Trophoblast cell (in vitro differentiated cells and primary cell): Measurements from ENCODE around the gene COA1.

Source experiments
- DNase-seq, 2 donors: peaks; one replicate each; pipeline ENCODE4 v3.0.0-alpha.2; 2016
- H2AFZ ChIP-seq: 2 replicates; pipeline ENCODE4 v1.6.1; 2013; ENCODE audit warnings: low read length, moderate library complexity, mild to moderate bottlenecking; ENCODE audit not compliant: insufficient read depth, poor library complexity
- H2AK5ac ChIP-seq: 2 replicates; pipeline ENCODE4 v1.6.1; 2013; ENCODE audit warnings: mild to moderate bottlenecking, low read length
- H2BK120ac ChIP-seq: 2 replicates; pipeline ENCODE4 v1.6.1; 2013; ENCODE audit warnings: low read length, mild to moderate bottlenecking, moderate library complexity; ENCODE audit not compliant: insufficient read depth, poor library complexity
- H2BK12ac ChIP-seq: 2 replicates; pipeline ENCODE4 v1.6.1; 2013; ENCODE audit warnings: mild to moderate bottlenecking, low read length, moderate library complexity
- H2BK5ac ChIP-seq: 2 replicates; pipeline ENCODE4 v1.6.1; 2013; ENCODE audit warnings: low read length, low read depth, moderate library complexity, mild to moderate bottlenecking; ENCODE audit not compliant: poor library complexity
- H3K14ac ChIP-seq: 2 replicates; pipeline ENCODE4 v1.6.1; 2013; ENCODE audit warnings: mild to moderate bottlenecking, low read length
- H3K18ac ChIP-seq: 2 replicates; pipeline ENCODE4 v1.6.1; 2013; ENCODE audit warnings: mild to moderate bottlenecking, low read length
- H3K23ac ChIP-seq: 2 replicates; pipeline ENCODE4 v1.6.1; 2013; ENCODE audit warnings: low read length
- H3K27ac ChIP-seq: 2 replicates; pipeline ENCODE4 v1.5.1; 2013; ENCODE audit warnings: low read depth, mild to moderate bottlenecking, inconsistent platforms, low read length, moderate library complexity
- H3K27me3 ChIP-seq: 2 replicates; pipeline ENCODE4 v1.6.1; 2013; ENCODE audit warnings: inconsistent platforms, mild to moderate bottlenecking, low read length, moderate library complexity; ENCODE audit not compliant: insufficient read depth
- H3K36me3 ChIP-seq, 2 experiments: 1 replicate in 1 of 2; 2 replicates in 1 of 2; pipeline ENCODE4 v1.6.1; 2013; ENCODE audit warnings: low read length in 2 of 2, mild to moderate bottlenecking in 2 of 2, moderate library complexity in 1 of 2; ENCODE audit not compliant: insufficient read depth in 2 of 2, control insufficient read depth in 1 of 2
- H3K4ac ChIP-seq: 2 replicates; pipeline ENCODE4 v1.6.1; 2013; ENCODE audit warnings: low read depth, mild to moderate bottlenecking, low read length, moderate library complexity
- H3K4me1 ChIP-seq, 2 experiments: 1 replicate in 1 of 2; 2 replicates in 1 of 2; pipeline ENCODE4 v1.6.1; 2013; ENCODE audit warnings: low read length in 2 of 2, mild to moderate bottlenecking in 2 of 2, moderate library complexity in 1 of 2; ENCODE audit not compliant: insufficient read depth in 2 of 2, control insufficient read depth in 1 of 2
- H3K4me2 ChIP-seq: 2 replicates; pipeline ENCODE4 v1.6.1; 2013; ENCODE audit warnings: inconsistent platforms, mild to moderate bottlenecking, low read length, moderate library complexity
- H3K4me3 ChIP-seq: 2 replicates; pipeline ENCODE4 v1.5.1; 2013; ENCODE audit warnings: mild to moderate bottlenecking, low read depth, low read length, inconsistent platforms
- H3K79me1 ChIP-seq: one replicate; pipeline ENCODE4 v1.6.1; 2013; ENCODE audit warnings: low read length
- H3K79me2 ChIP-seq: 2 replicates; pipeline ENCODE4 v1.6.1; 2013; ENCODE audit warnings: low read length, mild to moderate bottlenecking; ENCODE audit not compliant: control insufficient read depth, insufficient read depth, poor library complexity
- H3K9ac ChIP-seq: 2 replicates; pipeline ENCODE4 v1.6.1; 2013; ENCODE audit warnings: mild to moderate bottlenecking, low read length
- H3K9me3 ChIP-seq: 2 replicates; pipeline ENCODE4 v1.6.1; 2013; ENCODE audit warnings: low read depth, mild to moderate bottlenecking, control low read depth, inconsistent platforms, low read length; ENCODE audit not compliant: insufficient read depth
- H4K12ac ChIP-seq: 2 replicates; pipeline ENCODE4 v1.6.1; 2013; ENCODE audit warnings: low read depth, mild to moderate bottlenecking, low read length, moderate library complexity
- H4K8ac ChIP-seq: 2 replicates; pipeline ENCODE4 v1.6.1; 2013; ENCODE audit warnings: low read depth, mild to moderate bottlenecking, low read length, moderate library complexity
- H4K91ac ChIP-seq: one replicate; pipeline ENCODE4 v1.6.1; 2013; ENCODE audit warnings: low read depth, mild to moderate bottlenecking, low read length, moderate library complexity
- WGBS: extraction: QIAGEN DNeasy Blood & Tissue Kit; methylation state at CpG from one replicate; pipeline ENCODE4 v1.1.7; 2013; ENCODE audit warnings: missing lambda C conversion rate; ENCODE audit not compliant: insufficient read length, insufficient coverage; ENCODE audit errors: extremely low coverage; 5-methylcytosine and 5-hydroxymethylcytosine counted together

The COA1 gene

GRCh38 chr7:43764807-43765491, 35.6 kb upstream of the COA1 start:
- Histone ChIP-seq H4K8ac (no peak overlapping the region), H2AFZ (no peak overlapping the region), H3K23ac (no peak overlapping the region), H3K36me3 (no peaks in the 10 kb centered on the region), H2BK120ac (no peak overlapping the region), H3K9me3 (no peaks in the 10 kb centered on the region), H2BK5ac (no peak overlapping the region), H4K12ac (no peak overlapping the region), H2BK12ac (no peak overlapping the region), H3K27me3 (no peaks in the 10 kb centered on the region), H3K79me1 (no peaks in the 10 kb centered on the region), H2AK5ac (no peak overlapping the region), H3K4me2 (no peak overlapping the region), H3K4ac (no peak overlapping the region), H3K79me2 (no peaks in the 10 kb centered on the region), H3K4me1 (peaks cover 2 to 5% of the 10 kb centered on the region in 2 experiments), H3K9ac (no peak overlapping the region), H3K18ac (no peak overlapping the region), H4K91ac (no peak overlapping the region), H3K14ac (no peak overlapping the region), H3K4me3 (no peak overlapping the region), H3K27ac (no peak overlapping the region)
- peak; percentile 21 to 62 for DNase-seq
- WGBS = no CpG with 5 or more reads among the region's 10 CpGs

GRCh38 chr7:43764039-43764761, 34.9 kb upstream of the COA1 start:
- H3K9ac ChIP-seq = no peak overlapping the region
- peak in 1 of 2 donors; percentile 35 for DNase-seq
- H3K36me3 ChIP-seq = no peaks in the 10 kb centered on the region
- no peak overlapping the region for H4K12ac ChIP-seq
- peaks cover 2 to 5% of the 10 kb centered on the region in 2 experiments for H3K4me1 ChIP-seq
- H3K4ac ChIP-seq = no peak overlapping the region
- H3K79me2 ChIP-seq = no peaks in the 10 kb centered on the region
- WGBS = no CpG with 5 or more reads among the region's 9 CpGs
- H3K18ac ChIP-seq = no peak overlapping the region
- no peaks in the 10 kb centered on the region for H3K9me3 ChIP-seq
- no peak overlapping the region for H2AFZ ChIP-seq
- H2BK12ac ChIP-seq = no peak overlapping the region
- no peak overlapping the region for H2AK5ac ChIP-seq
- H2BK120ac ChIP-seq = no peak overlapping the region
- H2BK5ac ChIP-seq = no peak overlapping the region
- H3K27ac ChIP-seq = no peak overlapping the region
- no peak overlapping the region for H3K14ac ChIP-seq
- no peak overlapping the region for H3K23ac ChIP-seq
- no peak overlapping the region for H3K4me3 ChIP-seq
- peaks cover 2% of the 10 kb centered on the region for H3K27me3 ChIP-seq
- no peak overlapping the region for H3K4me2 ChIP-seq
- no peak overlapping the region for H4K91ac ChIP-seq
- no peaks in the 10 kb centered on the region for H3K79me1 ChIP-seq
- H4K8ac ChIP-seq = no peak overlapping the region

GRCh38 chr7:43763183-43763582, 33.9 kb upstream of the COA1 start:
- no peaks in the 10 kb centered on the region for H3K79me2 ChIP-seq
- H2AK5ac ChIP-seq = no peak overlapping the region
- DNase-seq = no peak

GRCh38 chr7:43761938-43762692, 32.8 kb upstream of the COA1 start:
- peak overlapping the region; percentile 40 for H3K23ac ChIP-seq
- no peak overlapping the region for H2BK5ac ChIP-seq
- peaks cover 4 to 6% of the 10 kb centered on the region in 2 experiments for H3K4me1 ChIP-seq
- H3K4ac ChIP-seq = no peak overlapping the region
- no peak overlapping the region for H4K8ac ChIP-seq
- no peak overlapping the region for H3K18ac ChIP-seq
- no peak overlapping the region for H3K4me3 ChIP-seq
- no peak overlapping the region for H3K4me2 ChIP-seq
- no peak overlapping the region for H4K12ac ChIP-seq
- no peak for DNase-seq
- no peak overlapping the region for H4K91ac ChIP-seq
- no CpG with 5 or more reads among the region's 5 CpGs for WGBS
- no peak overlapping the region for H2BK120ac ChIP-seq
- no peaks in the 10 kb centered on the region for H3K36me3 ChIP-seq
- H2AK5ac ChIP-seq = no peak overlapping the region
- H2BK12ac ChIP-seq = no peak overlapping the region
- no peaks in the 10 kb centered on the region for H3K79me2 ChIP-seq
- H3K27ac ChIP-seq = no peak overlapping the region
- peaks cover 3% of the 10 kb centered on the region for H3K79me1 ChIP-seq
- no peak overlapping the region for H3K9ac ChIP-seq
- H2AFZ ChIP-seq = no peak overlapping the region
- no peaks in the 10 kb centered on the region for H3K9me3 ChIP-seq
- peaks cover 8% of the 10 kb centered on the region for H3K27me3 ChIP-seq
- no peak overlapping the region for H3K14ac ChIP-seq

More at GRCh38 chr7:43763183-43763582, 33.9 kb upstream of the COA1 start:
- no peaks in the 10 kb centered on the region for H3K9me3 ChIP-seq
- peaks cover 2 to 5% of the 10 kb centered on the region in 2 experiments for H3K4me1 ChIP-seq
- H3K4me3 ChIP-seq = no peak overlapping the region
- no peak overlapping the region for H4K91ac ChIP-seq
- H3K14ac ChIP-seq = no peak overlapping the region
- H3K18ac ChIP-seq = no peak overlapping the region
- H3K36me3 ChIP-seq = no peaks in the 10 kb centered on the region
- H2BK120ac ChIP-seq = no peak overlapping the region
- H2BK12ac ChIP-seq = no peak overlapping the region
- peaks cover 4% of the 10 kb centered on the region for H3K27me3 ChIP-seq
- H3K4me2 ChIP-seq = no peak overlapping the region
- no peak overlapping the region for H2BK5ac ChIP-seq
- WGBS = no CpG with 5 or more reads among the region's 3 CpGs
- H4K12ac ChIP-seq = no peak overlapping the region
- no peak overlapping the region for H3K4ac ChIP-seq
- no peak overlapping the region for H3K9ac ChIP-seq
- H3K79me1 ChIP-seq = peaks cover 1% of the 10 kb centered on the region
- H3K27ac ChIP-seq = no peak overlapping the region
- no peak overlapping the region for H3K23ac ChIP-seq
- no peak overlapping the region for H2AFZ ChIP-seq
- H4K8ac ChIP-seq = no peak overlapping the region
